ENCODE measurements around the gene RASD2.

RASD2 gene

GRCh38 chr22:35530700-35531099 is 9.9 kb upstream of the RASD2 start:
- TF ChIP-seq SIN3A (IDR thresholded peaks at IDR 0.05; ENCODE audit: borderline replicate concordance, insufficient read depth, low read length) (no peak), REST (IDR thresholded peaks at IDR 0.05; ENCODE audit: insufficient read depth in 1 of 2, low read depth in 2 of 2, low read length in 2 of 2) (no peak), TAF1 (IDR thresholded peaks at IDR 0.05; ENCODE audit: borderline replicate concordance, insufficient read depth, low read length) (no peak)

GRCh38 chr22:35531202-35531601 is 9.4 kb upstream of the RASD2 start:
- TF ChIP-seq FOXP2 (optimal IDR thresholded peaks at IDR 0.05; ENCODE audit: borderline replicate concordance, extremely low read depth, extremely low read length, insufficient read depth): no peak
- TF ChIP-seq REST (IDR thresholded peaks at IDR 0.05; ENCODE audit: insufficient read depth in 1 of 2, low read depth in 2 of 2, low read length in 2 of 2): no peak
- no peak for TF ChIP-seq POLR2AphosphoS5 (IDR thresholded peaks at IDR 0.05; ENCODE audit: low read depth, low read length)
- TF ChIP-seq SIN3A (IDR thresholded peaks at IDR 0.05; ENCODE audit: borderline replicate concordance, insufficient read depth, low read length): no peak
- no peak for TF ChIP-seq TAF1 (IDR thresholded peaks at IDR 0.05; ENCODE audit: borderline replicate concordance, insufficient read depth, low read length)

- no peak for TF ChIP-seq SIN3A (IDR thresholded peaks at IDR 0.05; ENCODE audit: borderline replicate concordance, insufficient read depth, low read length)
- no peak for TF ChIP-seq REST (IDR thresholded peaks at IDR 0.05; ENCODE audit: insufficient read depth in 1 of 2, low read depth in 2 of 2, low read length in 2 of 2)
- no peak for TF ChIP-seq TAF1 (IDR thresholded peaks at IDR 0.05; ENCODE audit: borderline replicate concordance, insufficient read depth, low read length)
- TF ChIP-seq POLR2AphosphoS5 (IDR thresholded peaks at IDR 0.05; ENCODE audit: low read depth, low read length): no peak
- no peak for TF ChIP-seq FOXP2 (optimal IDR thresholded peaks at IDR 0.05; ENCODE audit: borderline replicate concordance, extremely low read depth, extremely low read length, insufficient read depth)
Observed at GRCh38 chr22:35531676-35532075, 9.0 kb upstream of the RASD2 start.

GRCh38 chr22:35533365-35534029 is 7.1 kb upstream of the RASD2 start:
- TF ChIP-seq POLR2AphosphoS5 (IDR thresholded peaks at IDR 0.05; ENCODE audit: low read depth, low read length) (no peak), SIN3A (IDR thresholded peaks at IDR 0.05; ENCODE audit: borderline replicate concordance, insufficient read depth, low read length) (no peak), TAF1 (IDR thresholded peaks at IDR 0.05; ENCODE audit: borderline replicate concordance, insufficient read depth, low read length) (no peak), FOXP2 (optimal IDR thresholded peaks at IDR 0.05; ENCODE audit: borderline replicate concordance, extremely low read depth, extremely low read length, insufficient read depth) (no peak), REST (IDR thresholded peaks at IDR 0.05; ENCODE audit: insufficient read depth in 1 of 2, low read depth in 2 of 2, low read length in 2 of 2) (no peak)

- no peak for TF ChIP-seq TAF1 (IDR thresholded peaks at IDR 0.05; ENCODE audit: borderline replicate concordance, insufficient read depth, low read length)
Observed at GRCh38 chr22:35534091-35534490, 6.5 kb upstream of the RASD2 start.
